H7 (cell line): ENCODE data around the gene DROSHA. TPM values are rescaled to one million over a fixed set of nuclear protein-coding genes. Genes with fewer than 3 reads are reported as not detected.

Experiments used
- DNase-seq: peaks from one replicate; pipeline ENCODE4 v3.0.0; 2012
- H3K27me3 ChIP-seq: 2 replicates; pipeline ENCODE4 v1.6.0; 2011; ENCODE audit warnings: mild to moderate bottlenecking, low read length; ENCODE audit not compliant: control insufficient read depth, insufficient read depth
- H3K36me3 ChIP-seq: replicated peaks from 2 replicates; pipeline ENCODE4 v1.5.1; 2011; ENCODE audit warnings: low read length; ENCODE audit not compliant: control insufficient read depth, insufficient read depth
- H3K4me3 ChIP-seq: 2 replicates; pipeline ENCODE4 v1.5.1; 2011; ENCODE audit warnings: low read depth, mild to moderate bottlenecking, control low read depth, low read length, moderate library complexity; ENCODE audit not compliant: insufficient read depth
- total RNA-seq: library from RNA; depleted of rRNA; stranded (reverse); fragments of >200 nt; shearing (Covaris generic); gene quantifications from 2 replicates; pipeline ENCODE4 v1.2.3, GENCODE V29; 2014

Gene DROSHA
- total RNA-seq, 1 experiment from 2014 or later = 36.0 TPM

GRCh38 chr5:31496891-31497290, 35.0 kb downstream of the DROSHA start:
- no peaks in the 10 kb centered on the region for H3K27me3 ChIP-seq
- peaks cover 27% of the 10 kb centered on the region for H3K36me3 ChIP-seq
- no peak overlapping the region for H3K4me3 ChIP-seq
- DNase-seq = no peak

- Histone ChIP-seq H3K27me3 (no peaks in the 10 kb centered on the region), H3K4me3 (no peak overlapping the region), H3K36me3 (peaks cover 26% of the 10 kb centered on the region)
- DNase-seq = no peak
These were observed 35.6 kb downstream of the DROSHA start for GRCh38 chr5:31496301-31496700.

- no peak for DNase-seq
- H3K4me3 ChIP-seq = no peak overlapping the region
- peaks cover 23% of the 10 kb centered on the region for H3K36me3 ChIP-seq
- H3K27me3 ChIP-seq = no peaks in the 10 kb centered on the region
These were observed 36.6 kb downstream of the DROSHA start for GRCh38 chr5:31495336-31495735.

- Histone ChIP-seq H3K27me3 (no peaks in the 10 kb centered on the region), H3K4me3 (no peak overlapping the region), H3K36me3 (peaks cover 20% of the 10 kb centered on the region)
- peak; percentile 28 for DNase-seq
These were observed 39.0 kb downstream of the DROSHA start for GRCh38 chr5:31492869-31493268.

GRCh38 chr5:31487506-31487905, 44.4 kb downstream of the DROSHA start:
- Histone ChIP-seq H3K36me3 (no peaks in the 10 kb centered on the region; the same call in 1 of the 2 replicates), H3K27me3 (no peaks in the 10 kb centered on the region), H3K4me3 (no peak overlapping the region)
- DNase-seq = no peak

- Histone ChIP-seq H3K27me3 (no peaks in the 10 kb centered on the region), H3K4me3 (no peak overlapping the region), H3K36me3 (no peaks in the 10 kb centered on the region; the same call in 1 of the 2 replicates)
- no peak for DNase-seq
These were observed 45.5 kb downstream of the DROSHA start for GRCh38 chr5:31486441-31486840.

- Histone ChIP-seq H3K4me3 (no peak overlapping the region), H3K27me3 (no peaks in the 10 kb centered on the region), H3K36me3 (no peaks in the 10 kb centered on the region; the same call in 1 of the 2 replicates)
- DNase-seq = no peak
These were observed 46.3 kb downstream of the DROSHA start for GRCh38 chr5:31485376-31486207.

GRCh38 chr5:31481531-31482165, 50.2 kb downstream of the DROSHA start:
- no peak for DNase-seq
- Histone ChIP-seq H3K27me3 (no peaks in the 10 kb centered on the region), H3K36me3 (no peaks in the 10 kb centered on the region; the same call in none of the 2 replicates), H3K4me3 (no peak overlapping the region)

- Histone ChIP-seq H3K36me3 (no peaks in the 10 kb centered on the region; the same call in none of the 2 replicates), H3K27me3 (no peaks in the 10 kb centered on the region), H3K4me3 (no peak overlapping the region)
- DNase-seq = no peak
These were observed 52.2 kb downstream of the DROSHA start for GRCh38 chr5:31479706-31480105.

- H3K36me3 ChIP-seq = no peaks in the 10 kb centered on the region; the same call in none of the 2 replicates
- no peak overlapping the region for H3K4me3 ChIP-seq
- DNase-seq = no peak
- no peaks in the 10 kb centered on the region for H3K27me3 ChIP-seq
These were observed 53.0 kb downstream of the DROSHA start for GRCh38 chr5:31478901-31479300.

GRCh38 chr5:31477971-31478370, 53.9 kb downstream of the DROSHA start:
- Histone ChIP-seq H3K4me3 (no peak overlapping the region), H3K36me3 (no peaks in the 10 kb centered on the region; the same call in none of the 2 replicates), H3K27me3 (no peaks in the 10 kb centered on the region)
- no peak for DNase-seq

- no peak overlapping the region for H3K4me3 ChIP-seq
- H3K36me3 ChIP-seq = no peaks in the 10 kb centered on the region; the same call in none of the 2 replicates
- no peaks in the 10 kb centered on the region for H3K27me3 ChIP-seq
- no peak for DNase-seq
These were observed 54.4 kb downstream of the DROSHA start for GRCh38 chr5:31477516-31477915.

- no peak overlapping the region for H3K4me3 ChIP-seq
- H3K27me3 ChIP-seq = no peaks in the 10 kb centered on the region
- DNase-seq = no peak
- no peaks in the 10 kb centered on the region; the same call in none of the 2 replicates for H3K36me3 ChIP-seq
These were observed 55.2 kb downstream of the DROSHA start for GRCh38 chr5:31476738-31477141.

- Histone ChIP-seq H3K27me3 (no peaks in the 10 kb centered on the region), H3K4me3 (no peak overlapping the region), H3K36me3 (peaks cover 3% of the 10 kb centered on the region)
- DNase-seq = no peak
These were observed 60.0 kb downstream of the DROSHA start for GRCh38 chr5:31471916-31472315.

GRCh38 chr5:31471040-31471439, 60.9 kb downstream of the DROSHA start:
- Histone ChIP-seq H3K36me3 (peaks cover 6% of the 10 kb centered on the region), H3K27me3 (no peaks in the 10 kb centered on the region), H3K4me3 (no peak overlapping the region)
- DNase-seq = no peak
